HG03378 (cell line): ENCODE results near the gene IGFN1.

ENCODE experiments used
- ATAC-seq: cut with Tn5 transposase; IDR thresholded peaks from one replicate; pipeline ENCODE4 v1.9.1; 2021; ENCODE audit warnings: mild to moderate bottlenecking, moderate library complexity; ENCODE audit not compliant: unreplicated experiment

IGFN1 gene

DNA sequence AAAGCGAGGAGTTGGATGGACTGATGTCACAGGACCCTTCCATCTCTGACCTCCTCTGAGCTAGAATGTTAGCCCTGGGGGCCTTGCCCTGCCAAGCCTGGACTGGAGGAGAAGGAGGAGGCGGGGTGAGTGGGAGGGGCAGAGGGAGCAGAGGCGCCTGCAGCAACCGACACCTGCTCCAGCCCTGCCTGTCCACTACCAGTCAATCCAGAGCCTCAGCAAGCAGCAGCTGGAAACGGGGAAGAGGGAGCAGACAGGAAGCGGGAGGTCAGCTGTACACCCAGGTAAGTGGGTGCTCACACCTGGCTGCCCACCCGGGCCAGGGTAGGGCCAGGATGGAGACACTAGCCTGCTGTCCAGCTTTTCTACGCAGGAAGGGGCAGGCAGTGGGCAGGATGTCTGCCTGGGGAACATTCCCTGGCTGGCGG, at the start of gene IGFN1:
Gene IGFN1 (plus strand): TSS at position 201 of the 428 bp plus-strand sequence. CDS start 2,470 bp downstream, outside the sequence.
- ATAC-seq, result no peak

DNA sequence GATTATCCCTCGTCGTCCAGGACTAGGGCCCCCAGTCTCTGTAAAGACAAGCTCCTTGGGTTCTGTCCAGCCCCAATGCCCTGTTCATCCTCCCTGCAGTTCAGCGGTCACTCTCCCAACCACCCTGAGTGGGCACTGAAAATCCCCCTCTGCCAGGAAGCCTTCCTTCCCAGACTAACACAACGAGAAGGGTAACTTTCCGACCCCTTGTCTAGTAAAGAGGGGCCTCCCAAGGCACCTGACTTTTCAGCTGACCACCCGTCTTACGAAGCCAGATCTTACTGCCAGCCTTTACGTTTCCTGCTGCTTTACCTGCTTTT, 49.7 kb upstream of the IGFN1 start:
- no peak for ATAC-seq

GRCh38 chr1:201141418-201141817, 49.2 kb upstream of the IGFN1 start:
- no peak for ATAC-seq

DNA sequence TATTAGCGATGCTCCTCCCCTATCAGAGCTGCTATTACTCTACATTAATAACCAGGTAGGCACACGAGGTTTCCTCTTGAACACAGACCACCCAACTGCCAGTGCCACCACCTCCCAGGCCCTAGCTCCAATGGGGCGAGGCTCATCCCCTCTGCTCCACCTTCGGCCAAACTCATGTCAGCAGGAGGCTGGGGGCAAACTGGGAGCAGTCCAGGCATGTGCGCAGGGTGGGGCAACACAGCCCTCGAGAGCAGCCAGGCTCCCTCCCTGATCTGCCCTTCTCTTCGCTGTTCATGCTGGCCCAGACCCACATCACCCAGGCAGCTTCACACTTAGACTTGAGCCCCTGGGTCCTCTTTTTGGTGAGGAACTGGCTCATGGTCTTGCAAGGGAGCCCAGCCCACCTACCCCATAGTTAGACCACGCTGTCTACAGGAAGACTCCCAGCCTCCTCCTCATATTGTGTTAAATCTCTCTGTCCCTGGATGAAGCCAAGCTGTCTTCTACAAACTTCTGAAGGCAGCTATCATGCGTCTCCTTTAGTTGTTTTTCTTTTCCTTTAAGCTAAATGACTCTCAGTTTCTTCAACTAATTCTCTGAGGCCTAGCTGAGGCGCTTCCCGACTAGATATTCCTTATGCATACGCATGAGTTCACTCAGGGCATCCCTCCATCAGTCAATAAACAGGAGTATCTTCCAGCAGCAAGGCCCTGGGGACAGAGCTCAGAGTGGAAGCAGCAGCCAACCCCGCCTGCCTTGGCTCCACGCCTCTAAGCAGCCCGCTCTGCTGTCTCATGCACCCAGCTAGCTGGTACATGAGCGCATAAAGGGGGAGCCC, 48.4 kb upstream of the IGFN1 start:
- no peak for ATAC-seq

- ATAC-seq, result no peak
Measured at GRCh38 chr1:201142849-201143725, 47.5 kb upstream of the IGFN1 start.

DNA sequence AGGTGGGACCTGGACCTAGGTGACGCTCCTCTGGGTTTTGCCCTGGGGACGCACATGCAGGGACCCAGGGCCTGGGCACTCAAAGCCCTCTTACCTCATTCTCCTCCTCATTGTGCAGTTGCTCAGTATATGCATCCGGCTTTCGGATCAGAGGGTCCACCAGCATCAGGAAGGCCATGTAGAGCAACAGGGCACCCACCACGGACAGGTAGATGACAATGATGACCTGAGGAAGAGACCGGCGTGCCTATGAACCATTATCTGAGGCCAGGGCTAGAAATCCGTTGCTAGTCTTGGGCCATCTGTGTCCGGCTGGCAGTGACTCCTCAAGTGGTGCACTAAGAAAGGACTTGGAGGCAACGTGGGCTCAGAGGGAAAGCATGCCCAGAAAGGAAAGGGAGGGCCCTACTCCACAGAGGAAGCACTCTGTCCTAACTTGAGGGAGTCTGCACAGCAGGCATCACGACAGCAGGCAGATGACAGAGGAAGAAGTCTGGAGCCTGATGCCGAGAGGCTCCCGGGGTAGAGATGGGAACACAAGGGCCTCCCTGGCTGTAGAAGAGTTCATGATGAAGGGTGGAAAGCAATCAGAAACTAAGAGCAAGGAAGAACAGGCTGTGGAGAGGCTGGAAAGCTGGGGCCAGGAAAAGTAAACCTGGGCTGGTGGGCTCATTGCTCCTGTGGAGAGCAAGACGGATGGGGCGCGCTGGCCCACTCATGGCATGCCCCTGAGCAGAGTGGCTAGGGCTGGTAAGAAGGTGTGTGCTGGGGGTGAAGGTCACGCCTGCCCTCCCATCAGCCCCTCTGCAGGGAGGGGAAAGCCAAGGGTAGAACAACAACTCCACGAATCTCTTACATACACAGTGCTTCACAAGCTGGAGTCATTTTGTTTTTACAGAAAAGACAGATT, 46.6 kb upstream of the IGFN1 start:
- no peak for ATAC-seq

DNA sequence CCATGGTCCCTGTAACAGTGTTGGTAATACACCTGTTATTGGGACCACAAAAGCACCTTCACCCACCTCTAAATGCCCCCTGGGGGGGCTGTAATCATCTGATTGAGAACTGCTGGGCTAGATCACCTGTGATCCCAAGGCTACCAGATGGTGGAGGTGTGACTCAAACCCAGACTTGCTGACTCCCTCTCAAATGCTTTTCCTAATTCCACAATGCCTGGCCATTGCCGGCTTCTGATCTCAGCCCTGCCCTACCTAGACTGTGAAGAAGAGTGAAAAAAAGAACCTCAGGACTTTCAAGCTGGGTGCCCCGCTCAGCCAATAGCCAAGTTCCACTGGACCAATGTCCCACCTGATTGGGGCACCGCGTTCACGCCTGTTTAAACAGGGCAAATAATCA, 45.9 kb upstream of the IGFN1 start:
- no peak for ATAC-seq

DNA sequence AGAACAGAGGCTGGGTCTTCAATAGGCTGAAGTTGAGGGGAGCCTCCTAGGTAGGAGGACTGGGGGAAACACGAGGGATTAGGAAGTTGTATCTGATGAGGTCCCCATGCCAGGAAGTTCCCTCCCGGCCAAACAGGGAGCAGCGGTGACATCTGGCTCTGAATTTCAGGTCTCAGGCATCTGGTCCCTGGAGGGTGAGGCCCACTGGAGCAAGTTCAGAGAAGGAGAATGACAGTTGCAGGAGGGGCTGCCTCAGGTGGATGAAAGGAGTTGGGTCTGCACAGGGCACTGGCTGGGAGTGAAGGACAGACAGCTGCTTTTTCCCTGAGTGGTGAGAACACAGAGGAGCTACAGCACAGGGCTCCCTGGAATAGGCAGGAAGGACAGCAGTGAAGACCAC, 45.5 kb upstream of the IGFN1 start:
- no peak for ATAC-seq

GRCh38 chr1:201145816-201146215, 44.8 kb upstream of the IGFN1 start:
- no peak for ATAC-seq

- no peak for ATAC-seq
Measured at GRCh38 chr1:201146626-201147390, 43.8 kb upstream of the IGFN1 start.

- no peak for ATAC-seq
Measured at GRCh38 chr1:201147396-201148015, 43.1 kb upstream of the IGFN1 start.

GRCh38 chr1:201149400-201149799, 41.2 kb upstream of the IGFN1 start:
- ATAC-seq, result no peak

- ATAC-seq, result peak; percentile 36
Measured at GRCh38 chr1:201153474-201154388, 36.9 kb upstream of the IGFN1 start.

- peak; percentile 88 for ATAC-seq
Measured at GRCh38 chr1:201154389-201155165, 36.0 kb upstream of the IGFN1 start, which contains the start of gene TMEM9. Gene TMEM9, minus strand, starts transcription at chr1:201154474. Its CDS starts 551 bp downstream, at chr1:201153923.

DNA sequence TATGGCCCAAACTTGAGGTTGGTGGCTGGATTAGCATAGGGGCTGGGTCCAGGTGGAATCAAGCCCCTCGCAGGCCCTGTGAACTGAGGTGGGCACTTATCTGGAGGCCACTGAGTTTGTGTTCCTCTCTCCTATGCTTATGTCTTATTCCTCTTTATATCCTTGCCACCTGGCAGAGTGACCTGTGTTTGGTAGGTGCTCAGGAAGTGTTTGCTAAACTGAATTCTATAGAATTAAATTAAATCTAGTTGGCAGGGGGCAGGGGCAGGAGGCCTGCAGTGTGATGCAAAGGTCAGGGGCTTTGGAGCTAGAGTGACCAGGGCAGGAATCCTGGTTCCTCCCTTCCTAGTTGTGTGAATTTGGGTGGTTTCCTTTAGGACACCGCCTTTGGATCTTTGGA, 35.3 kb upstream of the IGFN1 start:
- ATAC-seq, result no peak

DNA sequence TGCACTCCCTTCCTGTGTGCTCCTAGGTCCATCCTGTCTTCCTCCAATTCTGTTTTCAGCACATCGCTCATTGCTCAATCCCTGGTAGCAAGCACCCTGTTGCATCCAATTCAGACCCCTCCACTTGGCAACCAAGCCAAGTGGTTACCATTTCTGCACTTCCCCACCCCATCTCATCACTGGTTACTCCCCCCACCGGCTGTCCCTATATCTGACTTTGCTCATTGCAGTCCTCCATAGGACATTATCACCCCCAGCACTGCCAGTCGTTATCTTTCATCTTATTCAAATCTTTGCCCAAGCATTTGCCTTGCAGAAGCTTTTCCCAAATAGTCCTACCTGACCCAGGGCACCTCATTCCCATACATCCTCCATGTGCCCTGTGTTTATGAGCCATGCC, 34.3 kb upstream of the IGFN1 start:
- ATAC-seq, result no peak

DNA sequence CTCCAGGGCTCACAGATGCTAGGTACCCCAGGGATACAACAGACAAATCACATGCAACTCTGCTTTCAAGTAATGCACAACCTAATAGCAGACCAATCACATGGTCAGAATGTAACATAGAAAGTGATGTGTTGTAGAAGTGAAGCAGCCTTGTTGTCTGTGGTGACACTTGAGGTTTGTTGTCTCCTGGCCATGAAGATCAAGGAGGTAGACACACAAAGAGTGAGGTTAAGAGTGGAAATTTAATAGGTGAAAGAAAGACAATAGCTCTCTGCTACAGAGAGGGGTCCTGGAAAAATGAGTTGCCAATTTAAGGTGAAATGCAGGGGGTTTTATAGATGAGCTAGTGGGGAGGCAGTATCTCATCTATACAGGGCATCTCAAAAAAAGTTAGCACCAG, 33.8 kb upstream of the IGFN1 start:
- no peak for ATAC-seq

- no peak for ATAC-seq
Measured at GRCh38 chr1:201157949-201158348, 32.7 kb upstream of the IGFN1 start.
